NB4 (cell line): ENCODE results near the gene HSPA12A.

Experiments used
- MYC ChIP-seq: IDR thresholded peaks from 2 replicates; pipeline ENCODE4 v1.6.1; 2011; ENCODE audit warnings: low read depth, low read length
- POLR2A ChIP-seq: IDR thresholded peaks from 2 replicates; pipeline ENCODE4 v1.6.1; 2011; ENCODE audit warnings: mild to moderate bottlenecking; ENCODE audit not compliant: insufficient read length; ENCODE audit errors: extremely low read depth
- TF ChIP-seq, protein P1 (sequence below): IDR thresholded peaks from one replicate; pipeline ENCODE4 v1.5.1; 2012; ENCODE audit warnings: low read depth, low read length

DNA sequence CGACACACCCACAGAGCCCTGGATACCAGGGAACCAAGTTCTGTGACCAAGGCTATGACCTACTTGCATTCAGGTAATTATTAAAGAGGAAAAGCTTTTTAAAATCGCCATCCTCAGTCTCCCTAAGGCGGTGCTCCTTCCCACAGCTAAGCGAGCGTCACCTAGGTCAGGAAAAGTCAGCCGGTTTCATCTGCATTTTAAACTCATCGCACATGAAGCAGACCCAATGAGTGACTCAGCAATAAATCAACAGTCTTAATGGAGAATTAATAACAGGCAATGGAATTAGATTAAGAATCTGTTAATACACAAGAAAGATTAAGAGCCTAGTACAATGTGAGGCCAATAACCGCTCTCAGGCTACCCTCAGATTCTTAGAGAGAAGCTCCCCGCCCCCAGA, 59.2 kb downstream of the HSPA12A start:
- no peak for TF ChIP-seq POLR2A
- TF ChIP-seq, protein P1, sequence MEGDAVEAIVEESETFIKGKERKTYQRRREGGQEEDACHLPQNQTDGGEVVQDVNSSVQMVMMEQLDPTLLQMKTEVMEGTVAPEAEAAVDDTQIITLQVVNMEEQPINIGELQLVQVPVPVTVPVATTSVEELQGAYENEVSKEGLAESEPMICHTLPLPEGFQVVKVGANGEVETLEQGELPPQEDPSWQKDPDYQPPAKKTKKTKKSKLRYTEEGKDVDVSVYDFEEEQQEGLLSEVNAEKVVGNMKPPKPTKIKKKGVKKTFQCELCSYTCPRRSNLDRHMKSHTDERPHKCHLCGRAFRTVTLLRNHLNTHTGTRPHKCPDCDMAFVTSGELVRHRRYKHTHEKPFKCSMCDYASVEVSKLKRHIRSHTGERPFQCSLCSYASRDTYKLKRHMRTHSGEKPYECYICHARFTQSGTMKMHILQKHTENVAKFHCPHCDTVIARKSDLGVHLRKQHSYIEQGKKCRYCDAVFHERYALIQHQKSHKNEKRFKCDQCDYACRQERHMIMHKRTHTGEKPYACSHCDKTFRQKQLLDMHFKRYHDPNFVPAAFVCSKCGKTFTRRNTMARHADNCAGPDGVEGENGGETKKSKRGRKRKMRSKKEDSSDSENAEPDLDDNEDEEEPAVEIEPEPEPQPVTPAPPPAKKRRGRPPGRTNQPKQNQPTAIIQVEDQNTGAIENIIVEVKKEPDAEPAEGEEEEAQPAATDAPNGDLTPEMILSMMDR, result no peak
- TF ChIP-seq MYC, result no peak
